Trophoblast cell (in vitro differentiated cells and primary cell): ENCODE data around the gene SPOCK3.
"Not testable (repeated sequence)": the region's sequence is repeated elsewhere in the genome, so short reads cannot be mapped to it uniquely, and the experiment has no call there.

Experiments used
- DNase-seq, 2 donors: peaks; one replicate each; pipeline ENCODE4 v3.0.0-alpha.2; 2016
- H2AFZ ChIP-seq: 2 replicates; pipeline ENCODE4 v1.6.1; 2013; ENCODE audit warnings: low read length, moderate library complexity, mild to moderate bottlenecking; ENCODE audit not compliant: insufficient read depth, poor library complexity
- H2AK5ac ChIP-seq: 2 replicates; pipeline ENCODE4 v1.6.1; 2013; ENCODE audit warnings: mild to moderate bottlenecking, low read length
- H2BK120ac ChIP-seq: 2 replicates; pipeline ENCODE4 v1.6.1; 2013; ENCODE audit warnings: low read length, mild to moderate bottlenecking, moderate library complexity; ENCODE audit not compliant: insufficient read depth, poor library complexity
- H2BK12ac ChIP-seq: 2 replicates; pipeline ENCODE4 v1.6.1; 2013; ENCODE audit warnings: mild to moderate bottlenecking, low read length, moderate library complexity
- H2BK5ac ChIP-seq: 2 replicates; pipeline ENCODE4 v1.6.1; 2013; ENCODE audit warnings: low read length, low read depth, moderate library complexity, mild to moderate bottlenecking; ENCODE audit not compliant: poor library complexity
- H3K14ac ChIP-seq: 2 replicates; pipeline ENCODE4 v1.6.1; 2013; ENCODE audit warnings: mild to moderate bottlenecking, low read length
- H3K18ac ChIP-seq: 2 replicates; pipeline ENCODE4 v1.6.1; 2013; ENCODE audit warnings: mild to moderate bottlenecking, low read length
- H3K23ac ChIP-seq: 2 replicates; pipeline ENCODE4 v1.6.1; 2013; ENCODE audit warnings: low read length
- H3K27ac ChIP-seq: 2 replicates; pipeline ENCODE4 v1.5.1; 2013; ENCODE audit warnings: low read depth, mild to moderate bottlenecking, inconsistent platforms, low read length, moderate library complexity
- H3K27me3 ChIP-seq: 2 replicates; pipeline ENCODE4 v1.6.1; 2013; ENCODE audit warnings: inconsistent platforms, mild to moderate bottlenecking, low read length, moderate library complexity; ENCODE audit not compliant: insufficient read depth
- H3K36me3 ChIP-seq, 2 experiments: 1 replicate in 1 of 2; 2 replicates in 1 of 2; pipeline ENCODE4 v1.6.1; 2013; ENCODE audit warnings: low read length in 2 of 2, mild to moderate bottlenecking in 2 of 2, moderate library complexity in 1 of 2; ENCODE audit not compliant: insufficient read depth in 2 of 2, control insufficient read depth in 1 of 2
- H3K4ac ChIP-seq: 2 replicates; pipeline ENCODE4 v1.6.1; 2013; ENCODE audit warnings: low read depth, mild to moderate bottlenecking, low read length, moderate library complexity
- H3K4me1 ChIP-seq, 2 experiments: 1 replicate in 1 of 2; 2 replicates in 1 of 2; pipeline ENCODE4 v1.6.1; 2013; ENCODE audit warnings: low read length in 2 of 2, mild to moderate bottlenecking in 2 of 2, moderate library complexity in 1 of 2; ENCODE audit not compliant: insufficient read depth in 2 of 2, control insufficient read depth in 1 of 2
- H3K4me2 ChIP-seq: 2 replicates; pipeline ENCODE4 v1.6.1; 2013; ENCODE audit warnings: inconsistent platforms, mild to moderate bottlenecking, low read length, moderate library complexity
- H3K4me3 ChIP-seq: 2 replicates; pipeline ENCODE4 v1.5.1; 2013; ENCODE audit warnings: mild to moderate bottlenecking, low read depth, low read length, inconsistent platforms
- H3K79me1 ChIP-seq: one replicate; pipeline ENCODE4 v1.6.1; 2013; ENCODE audit warnings: low read length
- H3K79me2 ChIP-seq: 2 replicates; pipeline ENCODE4 v1.6.1; 2013; ENCODE audit warnings: low read length, mild to moderate bottlenecking; ENCODE audit not compliant: control insufficient read depth, insufficient read depth, poor library complexity
- H3K9ac ChIP-seq: 2 replicates; pipeline ENCODE4 v1.6.1; 2013; ENCODE audit warnings: mild to moderate bottlenecking, low read length
- H3K9me3 ChIP-seq: 2 replicates; pipeline ENCODE4 v1.6.1; 2013; ENCODE audit warnings: low read depth, mild to moderate bottlenecking, control low read depth, inconsistent platforms, low read length; ENCODE audit not compliant: insufficient read depth
- H4K12ac ChIP-seq: 2 replicates; pipeline ENCODE4 v1.6.1; 2013; ENCODE audit warnings: low read depth, mild to moderate bottlenecking, low read length, moderate library complexity
- H4K8ac ChIP-seq: 2 replicates; pipeline ENCODE4 v1.6.1; 2013; ENCODE audit warnings: low read depth, mild to moderate bottlenecking, low read length, moderate library complexity
- H4K91ac ChIP-seq: one replicate; pipeline ENCODE4 v1.6.1; 2013; ENCODE audit warnings: low read depth, mild to moderate bottlenecking, low read length, moderate library complexity
- whole genome bisulfite sequencing: extraction: QIAGEN DNeasy Blood & Tissue Kit; methylation state at CpG from one replicate; pipeline ENCODE4 v1.1.7; 2013; ENCODE audit warnings: missing lambda C conversion rate; ENCODE audit not compliant: insufficient read length, insufficient coverage; ENCODE audit errors: extremely low coverage; 5-methylcytosine and 5-hydroxymethylcytosine counted together

The SPOCK3 gene

GRCh38 chr4:166723532-166724140 is 510.7 kb downstream of the SPOCK3 start:
- no peak overlapping the region for H2BK5ac ChIP-seq
- H3K14ac ChIP-seq, result no peak overlapping the region
- no peaks in the 10 kb centered on the region for H3K36me3 ChIP-seq
- no peak overlapping the region for H4K12ac ChIP-seq
- H3K4me1 ChIP-seq, result no peaks in the 10 kb centered on the region
- H4K8ac ChIP-seq, result no peak overlapping the region
- H4K91ac ChIP-seq, result no peak overlapping the region
- H3K18ac ChIP-seq, result no peak overlapping the region
- no peak overlapping the region for H3K9ac ChIP-seq
- H3K9me3 ChIP-seq, result no peaks in the 10 kb centered on the region
- H3K79me2 ChIP-seq, result no peaks in the 10 kb centered on the region
- H2BK12ac ChIP-seq, result no peak overlapping the region
- DNase-seq, result no peak
- H3K27me3 ChIP-seq, result no peaks in the 10 kb centered on the region
- no peak overlapping the region for H3K4me2 ChIP-seq
- no peak overlapping the region for H2AFZ ChIP-seq
- H3K27ac ChIP-seq, result no peak overlapping the region
- H3K4ac ChIP-seq, result no peak overlapping the region
- no peak overlapping the region for H3K23ac ChIP-seq
- H2AK5ac ChIP-seq, result no peak overlapping the region
- no CpG with 5 or more reads among the region's 5 CpGs for WGBS
- no peak overlapping the region for H2BK120ac ChIP-seq
- no peak overlapping the region for H3K4me3 ChIP-seq
- H3K79me1 ChIP-seq, result no peaks in the 10 kb centered on the region

- not testable (repeated sequence) for H3K79me2 ChIP-seq, H3K18ac ChIP-seq, H3K9ac ChIP-seq, H4K91ac ChIP-seq, H3K4ac ChIP-seq, H3K36me3 ChIP-seq, H3K27me3 ChIP-seq, H2BK120ac ChIP-seq, H4K12ac ChIP-seq, H3K4me1 ChIP-seq, H3K4me2 ChIP-seq, DNase-seq, H2BK12ac ChIP-seq, H3K79me1 ChIP-seq, H3K14ac ChIP-seq, H3K23ac ChIP-seq, H2AK5ac ChIP-seq, H2AFZ ChIP-seq, H4K8ac ChIP-seq, H3K4me3 ChIP-seq, H3K9me3 ChIP-seq, H3K27ac ChIP-seq, H2BK5ac ChIP-seq
- WGBS, result no CpG with 5 or more reads among the region's 12 CpGs
Observed at GRCh38 chr4:166715748-166716713, 518.3 kb downstream of the SPOCK3 start.

- Histone ChIP-seq H3K27me3 (no peaks in the 10 kb centered on the region), H4K8ac (no peak overlapping the region), H3K14ac (no peak overlapping the region), H2BK12ac (no peak overlapping the region), H3K9ac (no peak overlapping the region), H3K4me3 (no peak overlapping the region), H3K4ac (no peak overlapping the region), H3K4me1 (no peaks in the 10 kb centered on the region), H2AFZ (no peak overlapping the region), H3K9me3 (no peaks in the 10 kb centered on the region), H3K79me1 (no peaks in the 10 kb centered on the region), H3K23ac (no peak overlapping the region), H2AK5ac (no peak overlapping the region), H2BK5ac (no peak overlapping the region), H3K4me2 (no peak overlapping the region), H4K91ac (no peak overlapping the region), H3K27ac (no peak overlapping the region), H2BK120ac (no peak overlapping the region), H3K79me2 (no peaks in the 10 kb centered on the region), H3K36me3 (no peaks in the 10 kb centered on the region), H4K12ac (no peak overlapping the region), H3K18ac (no peak overlapping the region)
- DNase-seq, result no peak
- no CpG with 5 or more reads among the region's 4 CpGs for WGBS
Observed at GRCh38 chr4:166700592-166700991, 533.7 kb downstream of the SPOCK3 start.

GRCh38 chr4:166688835-166689234 is 545.5 kb downstream of the SPOCK3 start:
- H4K12ac ChIP-seq, result no peak overlapping the region
- H3K9me3 ChIP-seq, result no peaks in the 10 kb centered on the region
- no peak overlapping the region for H3K14ac ChIP-seq
- no peak overlapping the region for H3K4ac ChIP-seq
- no peak overlapping the region for H2AK5ac ChIP-seq
- no peak overlapping the region for H4K8ac ChIP-seq
- H3K27ac ChIP-seq, result no peak overlapping the region
- no peaks in the 10 kb centered on the region for H3K27me3 ChIP-seq
- no peaks in the 10 kb centered on the region for H3K79me1 ChIP-seq
- H3K4me3 ChIP-seq, result no peak overlapping the region
- WGBS, result no CpG with 5 or more reads among the region's 2 CpGs
- H3K18ac ChIP-seq, result no peak overlapping the region
- H3K4me2 ChIP-seq, result no peak overlapping the region
- H2BK5ac ChIP-seq, result no peak overlapping the region
- no peak overlapping the region for H3K9ac ChIP-seq
- H2BK12ac ChIP-seq, result no peak overlapping the region
- no peaks in the 10 kb centered on the region for H3K4me1 ChIP-seq
- no peak overlapping the region for H3K23ac ChIP-seq
- no peak overlapping the region for H2AFZ ChIP-seq
- H3K79me2 ChIP-seq, result no peaks in the 10 kb centered on the region
- H2BK120ac ChIP-seq, result no peak overlapping the region
- DNase-seq, result no peak
- no peak overlapping the region for H4K91ac ChIP-seq
- no peaks in the 10 kb centered on the region for H3K36me3 ChIP-seq
